Dermis microvascular lymphatic vessel endothelial cell (primary cell): Measurements from ENCODE around the gene HNRNPUL2. TPM values are rescaled to one million over a fixed set of nuclear protein-coding genes. Genes with fewer than 3 reads are reported as not detected.
A peak's percentile ranks its signal among the peaks of the same experiment; 100 is the strongest.
"Not testable (repeated sequence)": the region's sequence is repeated elsewhere in the genome, so short reads cannot be mapped to it uniquely, and the experiment has no call there.

Source experiments
- DNase-seq, 2 donors: peaks; one replicate each; pipeline versions ENCODE4 v3.0.0 to v3.0.0-alpha.2; 2010; ENCODE audit warnings: low read depth in 2 of 2
- total RNA-seq: library from RNA; depleted of rRNA; stranded (reverse); fragments of >200 nt; gene quantifications from 2 replicates; pipeline ENCODE4 v1.2.1, GENCODE V29; 2014

The HNRNPUL2 gene
- 7.6 and 11.0 TPM in 2 replicates for total RNA-seq

- DNase-seq = peak; percentile 98 to 99
These were observed at the start of gene HNRNPUL2 for GRCh38 chr11:62727165-62727871. Gene HNRNPUL2, minus strand, starts transcription at chr11:62727457. Its CDS starts 301 bp downstream, at chr11:62727156.

GRCh38 chr11:62775646-62776045 lies 48.4 kb upstream of the HNRNPUL2 start:
- no peak for DNase-seq

- peak in 1 of 2 donors; percentile 59 for DNase-seq
These were observed 47.1 kb upstream of the HNRNPUL2 start for GRCh38 chr11:62774407-62774806.

- DNase-seq = peak; percentile 89 to 98
These were observed 44.1 kb upstream of the HNRNPUL2 start, which contains the start of gene TAF6L for GRCh38 chr11:62771144-62772021. Gene TAF6L, plus strand, starts transcription at chr11:62771396. Its CDS starts 4,388 bp downstream, at chr11:62775784.

- no peak for DNase-seq
These were observed 43.5 kb upstream of the HNRNPUL2 start for GRCh38 chr11:62770778-62771143.

GRCh38 chr11:62760867-62761227 lies 33.6 kb upstream of the HNRNPUL2 start:
- not testable (repeated sequence) for DNase-seq

- DNase-seq = no peak
These were observed 30.9 kb upstream of the HNRNPUL2 start for GRCh38 chr11:62757846-62758788.

- no peak for DNase-seq
These were observed 27.9 kb upstream of the HNRNPUL2 start for GRCh38 chr11:62755086-62755615.

- DNase-seq = peak; percentile 99 to 100
These were observed 26.7 kb upstream of the HNRNPUL2 start, which contains the start of gene ZBTB3 for GRCh38 chr11:62753736-62754603. Gene ZBTB3, minus strand, starts transcription at chr11:62754160. Its CDS starts 496 bp downstream, at chr11:62753664.

- no peak for DNase-seq
These were observed 25.9 kb upstream of the HNRNPUL2 start for GRCh38 chr11:62752994-62753735.

GRCh38 chr11:62752177-62752785 lies 25.0 kb upstream of the HNRNPUL2 start:
- DNase-seq = no peak

- DNase-seq = not testable (repeated sequence)
These were observed 22.7 kb upstream of the HNRNPUL2 start for GRCh38 chr11:62749931-62750330.

GRCh38 chr11:62747475-62748160 lies 20.4 kb upstream of the HNRNPUL2 start:
- DNase-seq = no peak

GRCh38 chr11:62737196-62737595 lies 9.9 kb upstream of the HNRNPUL2 start:
- no peak for DNase-seq

- peak in 1 of 2 donors; percentile 38 for DNase-seq
These were observed 5.6 kb upstream of the HNRNPUL2 start for GRCh38 chr11:62732830-62733229.

GRCh38 chr11:62730076-62730475 lies 2.8 kb upstream of the HNRNPUL2 start:
- not testable (repeated sequence) for DNase-seq

- peak; percentile 60 to 92 for DNase-seq
These were observed 1.1 kb upstream of the HNRNPUL2 start, which contains the start of gene TTC9C for GRCh38 chr11:62728171-62728988. Gene TTC9C, plus strand, starts transcription at chr11:62728486. Its CDS starts 363 bp downstream, at chr11:62728849.
